Suppressor macrophage (primary cell): Measurements from ENCODE around the gene PRKCD.
A peak's percentile ranks its signal among the peaks of the same experiment; 100 is the strongest.
"Not testable (repeated sequence)": the region's sequence is repeated elsewhere in the genome, so short reads cannot be mapped to it uniquely, and the experiment has no call there.

Experiments used
- DNase-seq, 4 experiments: peaks; one replicate each; pipeline ENCODE4 v3.0.0-alpha.2; 2020 to 2022

PRKCD gene

GRCh38 chr3:53140847-53141845 lies 19.9 kb upstream of the PRKCD start:
- peak; percentile 70 to 89 (median 84) for DNase-seq

DNA sequence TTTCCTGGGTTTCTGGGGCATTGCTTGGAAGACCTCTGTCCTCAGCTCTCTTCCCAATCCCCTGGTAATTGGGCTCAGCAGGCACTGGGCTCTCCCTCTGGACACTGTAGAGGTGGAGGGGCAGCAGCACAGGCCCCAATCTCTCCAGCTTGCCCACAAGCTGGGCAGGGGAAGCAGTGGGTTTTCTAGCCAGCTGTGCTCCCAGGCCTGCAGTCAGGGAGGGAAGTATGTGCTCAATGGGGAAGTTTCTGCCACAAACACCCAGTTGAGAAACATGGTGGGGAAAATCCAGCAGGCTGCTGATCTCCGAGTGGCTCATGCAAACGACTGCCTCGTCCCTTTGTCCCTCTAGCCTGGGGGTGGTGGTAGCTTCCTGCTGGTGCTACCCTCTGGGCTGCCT lies 18.0 kb upstream of the PRKCD start:
- DNase-seq, result peak; percentile 86 to 94 (median 92)

DNA sequence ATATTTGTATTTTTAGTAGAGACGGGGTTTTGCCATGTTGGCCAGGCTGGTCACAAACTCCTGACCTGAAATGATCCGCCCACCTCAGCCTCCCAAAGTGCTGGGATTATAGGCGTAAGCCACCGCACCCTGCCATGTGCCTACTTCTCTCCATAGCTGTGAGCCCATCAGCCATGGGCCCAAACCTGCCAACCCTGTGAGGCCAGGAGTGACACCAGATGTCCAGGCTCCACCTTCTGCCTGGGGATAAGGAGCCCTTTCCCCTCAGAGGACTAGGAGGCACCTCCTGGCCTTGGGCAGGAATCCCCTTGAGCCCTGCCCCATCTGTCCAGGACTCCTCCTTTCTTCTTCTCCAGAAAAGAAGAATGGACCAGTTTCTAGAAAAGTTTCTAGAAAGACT lies 16.6 kb upstream of the PRKCD start:
- no peak for DNase-seq

- no peak for DNase-seq
Observed at GRCh38 chr3:53144862-53145712, 15.9 kb upstream of the PRKCD start.

GRCh38 chr3:53145713-53146080 lies 15.3 kb upstream of the PRKCD start:
- no peak for DNase-seq

DNA sequence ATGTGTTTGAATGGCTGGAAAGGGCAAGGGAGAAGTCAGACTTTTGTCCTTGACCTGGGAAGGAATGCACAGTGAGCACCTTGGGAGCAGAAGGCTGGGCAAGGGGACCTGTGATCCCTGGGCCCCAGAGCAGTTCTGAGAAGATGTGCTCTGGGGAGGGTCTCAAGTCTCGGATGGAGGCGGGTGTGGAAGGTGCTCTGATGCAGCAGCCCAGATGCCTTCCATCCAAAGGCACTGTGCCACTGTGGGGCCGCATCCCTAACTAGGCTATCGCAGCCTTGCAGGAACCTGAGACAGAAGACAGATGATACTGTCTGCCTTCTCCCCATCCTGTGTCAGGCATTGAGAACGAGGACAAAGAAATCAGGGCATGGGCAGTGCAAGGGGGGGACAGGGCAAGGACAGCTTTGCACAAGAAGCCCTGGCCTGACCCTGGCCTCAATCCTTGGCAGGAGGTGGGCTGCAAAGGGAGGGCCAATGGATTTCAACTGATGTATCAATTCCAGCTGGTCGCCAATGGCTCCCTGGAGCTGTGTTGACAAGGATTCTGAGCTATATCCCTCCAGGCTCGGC lies 14.6 kb upstream of the PRKCD start:
- DNase-seq, result no peak

DNA sequence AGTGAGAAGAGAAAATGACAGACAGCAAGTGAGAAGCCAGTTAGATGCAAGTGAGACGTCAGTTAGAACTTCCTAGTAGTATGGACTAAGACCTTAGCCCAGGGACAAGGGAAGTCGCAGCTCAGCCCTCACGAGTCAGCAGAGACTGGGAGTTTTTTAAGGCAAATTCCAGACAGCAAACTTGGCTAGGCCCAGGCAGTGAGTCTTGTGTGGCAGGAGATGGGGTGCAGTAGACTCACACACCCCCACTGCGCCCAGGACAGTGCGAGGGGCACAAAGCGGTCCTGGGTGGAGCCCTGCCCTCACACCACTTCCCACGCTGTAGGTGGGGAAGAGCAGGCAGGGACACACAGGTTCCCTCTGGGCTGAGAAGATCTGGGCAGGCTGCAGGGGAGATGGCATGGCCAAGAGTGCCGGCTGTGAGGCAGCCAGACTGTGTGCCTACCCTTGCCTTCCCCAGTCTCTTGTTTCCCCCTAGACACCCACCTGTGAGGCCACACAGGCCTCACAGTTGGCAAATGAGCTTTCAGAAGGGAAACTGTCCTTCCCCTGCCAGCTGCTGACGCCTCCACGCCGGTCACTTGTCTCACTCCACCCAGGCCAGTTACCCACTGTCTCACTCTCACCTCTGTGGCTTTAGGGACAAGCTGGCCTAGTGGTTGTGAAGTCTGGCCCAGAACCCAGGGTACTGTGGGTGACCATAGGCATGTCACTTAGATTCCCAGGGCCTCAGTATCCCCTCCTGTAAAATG lies 13.7 kb upstream of the PRKCD start:
- peak; percentile 76 to 92 (median 89) for DNase-seq

DNA sequence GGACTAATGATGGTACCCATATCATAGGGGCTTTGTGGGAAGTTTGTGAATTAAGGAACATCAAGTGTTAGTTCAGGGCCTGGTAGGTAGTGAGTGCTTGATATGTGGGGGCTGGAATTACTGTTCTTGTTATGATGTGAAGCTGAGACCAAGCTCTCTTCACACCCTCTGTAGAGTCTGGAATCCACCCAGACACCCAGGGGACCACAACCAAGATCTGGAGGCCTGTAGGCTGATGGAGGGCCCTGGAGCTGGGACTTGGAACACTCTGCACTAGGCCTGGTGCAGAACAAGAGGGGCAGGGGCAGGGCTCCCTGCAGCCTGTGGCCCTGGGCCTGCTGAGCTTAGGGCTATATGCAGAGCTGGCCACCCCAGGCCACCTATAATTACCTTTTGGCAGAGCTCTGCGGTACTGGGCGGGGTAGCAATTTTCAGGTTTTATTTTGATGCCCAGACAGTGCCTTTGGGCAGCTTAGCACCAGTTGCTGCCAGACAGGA lies 13.1 kb upstream of the PRKCD start:
- DNase-seq, result no peak

DNA sequence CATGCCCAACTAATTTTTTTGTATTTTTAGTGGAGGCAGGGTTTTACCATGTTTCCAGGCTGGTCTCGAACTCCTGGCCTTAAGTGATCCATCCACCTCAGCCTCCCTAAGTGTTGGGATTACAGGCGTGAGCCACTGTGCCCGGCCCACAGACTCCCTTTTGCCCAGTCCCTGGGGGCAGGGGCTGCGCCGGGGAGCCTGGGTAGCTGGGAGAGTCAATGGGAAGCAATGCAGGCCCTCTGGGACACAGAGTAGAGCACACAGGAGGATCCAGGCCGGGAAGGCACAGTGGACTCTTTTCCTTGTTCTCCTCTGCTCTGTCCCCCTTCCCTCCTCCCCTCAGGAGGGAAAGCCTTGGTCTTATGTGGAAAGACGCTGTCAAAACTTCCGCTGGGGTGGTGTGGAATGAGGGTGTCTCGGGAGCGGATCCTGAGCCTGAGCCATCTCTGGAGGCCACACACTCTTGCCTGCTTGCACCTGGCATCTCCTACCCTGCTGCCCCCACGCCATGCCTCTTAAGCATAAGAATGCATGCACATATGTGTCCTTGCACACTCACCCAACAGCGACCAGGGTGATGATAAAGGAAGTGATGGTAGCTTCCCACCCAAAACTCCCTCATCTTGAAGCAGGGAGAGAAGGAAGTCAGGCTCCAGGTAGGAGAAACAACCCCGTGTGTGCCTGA lies 11.9 kb upstream of the PRKCD start:
- DNase-seq, result no peak

DNA sequence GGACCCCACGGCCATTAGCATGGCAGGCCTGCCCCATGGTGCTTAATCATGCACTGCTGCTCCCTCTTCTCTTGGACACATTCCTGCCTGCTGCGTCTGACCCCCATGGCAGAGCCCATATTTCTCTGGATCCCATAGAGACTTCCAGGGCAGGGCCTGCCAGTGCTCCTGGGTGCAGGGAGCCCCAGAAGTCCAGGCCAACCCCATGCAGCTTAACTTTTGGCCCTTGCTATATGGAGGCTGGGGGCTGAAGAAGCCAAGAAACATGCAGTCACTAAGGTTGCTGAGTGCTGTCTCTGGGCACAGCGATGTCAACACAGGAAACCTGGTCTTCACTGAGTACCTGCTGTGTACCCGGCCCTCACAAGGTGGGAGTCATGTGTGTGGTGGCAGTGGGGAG lies 11.3 kb upstream of the PRKCD start:
- no peak for DNase-seq

GRCh38 chr3:53150247-53151085 lies 10.5 kb upstream of the PRKCD start:
- peak; percentile 50 to 71 (median 58) for DNase-seq

GRCh38 chr3:53151086-53151438 lies 9.9 kb upstream of the PRKCD start:
- DNase-seq, result not testable (repeated sequence)

DNA sequence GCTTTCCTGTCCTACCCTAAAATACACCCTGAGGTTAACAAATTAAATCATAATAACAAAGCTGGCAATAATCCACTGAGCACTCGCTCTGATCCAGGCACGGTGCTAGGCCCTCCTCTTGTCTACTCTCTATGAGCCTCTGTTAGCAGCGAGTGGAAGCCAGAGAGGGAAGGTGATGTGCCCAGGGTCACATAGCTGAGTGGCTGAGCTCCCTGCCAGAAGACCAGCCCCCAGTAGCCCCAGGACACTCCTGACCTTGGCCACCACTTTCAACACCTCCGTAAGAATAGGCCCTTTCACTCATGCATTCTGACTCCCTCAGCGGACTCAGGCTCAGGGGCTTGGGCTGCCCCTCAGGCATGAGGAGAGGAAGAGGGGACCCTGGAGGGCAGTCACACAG lies 9.5 kb upstream of the PRKCD start:
- DNase-seq, result no peak

DNA sequence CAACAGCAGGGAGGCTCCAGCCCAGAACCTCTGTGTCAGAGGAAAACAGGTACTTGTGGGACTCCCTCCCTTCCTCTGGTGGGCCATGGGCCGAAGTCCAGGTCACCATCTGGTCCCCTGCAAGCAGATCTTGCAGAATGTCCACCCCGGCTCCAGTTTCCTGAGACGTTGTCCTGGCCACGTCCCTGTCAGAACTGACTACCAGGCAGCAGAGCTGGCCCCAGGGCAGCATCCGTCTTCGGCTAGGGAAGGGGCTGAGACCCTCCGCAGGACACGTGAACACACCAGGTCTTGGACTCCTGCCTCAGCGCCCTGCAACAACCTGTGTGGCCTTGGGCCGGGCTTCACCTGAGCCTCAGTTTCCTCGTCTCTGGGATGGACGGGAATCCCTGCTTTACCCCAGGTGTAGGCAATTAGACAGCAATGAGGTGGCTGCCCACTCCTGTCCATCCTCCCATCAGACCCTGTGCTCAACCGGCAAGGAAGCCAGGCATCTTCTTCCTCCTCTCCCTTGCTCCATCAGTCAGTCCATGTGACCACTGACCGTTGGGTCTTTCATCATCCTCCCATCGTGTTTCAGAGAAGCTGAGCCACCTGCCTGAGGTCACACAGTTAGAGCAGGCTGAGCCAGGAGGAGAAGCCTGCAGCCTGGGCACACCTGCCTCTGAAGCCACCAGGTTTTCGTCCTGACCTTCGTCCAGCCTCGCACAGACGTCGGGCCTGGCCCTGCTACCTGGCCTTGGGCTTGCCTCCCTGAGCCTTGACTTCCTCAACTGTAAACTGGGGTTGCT lies 8.9 kb upstream of the PRKCD start:
- DNase-seq, result peak in 2 of 4 experiments; percentile 37 to 41

DNA sequence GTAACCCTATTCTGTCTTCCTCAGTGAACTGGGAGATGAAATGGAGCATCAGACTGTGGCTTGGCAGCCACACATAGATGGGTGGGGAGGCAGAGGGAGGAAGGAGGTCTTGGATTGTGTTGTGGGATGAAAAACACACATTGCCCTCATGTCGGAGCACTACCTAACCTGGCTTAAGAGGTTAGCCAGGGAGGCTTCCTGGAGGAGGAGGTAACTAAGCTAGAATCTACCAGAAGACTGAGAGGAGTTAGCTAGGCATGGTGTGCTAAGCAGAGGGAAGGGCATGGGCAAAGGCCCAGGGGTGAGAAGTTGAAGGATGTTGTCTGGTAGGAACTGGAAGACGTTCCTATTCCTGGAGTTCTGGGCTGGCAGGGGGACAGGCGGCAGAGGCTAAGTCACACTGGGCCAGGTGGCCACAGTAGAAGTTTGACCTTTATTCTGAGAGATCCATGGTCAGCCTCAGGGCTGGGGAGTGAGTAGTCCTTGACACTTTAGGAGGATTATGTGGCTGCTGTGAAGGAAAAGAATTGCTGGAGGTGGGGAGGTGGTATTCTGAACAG lies 7.7 kb upstream of the PRKCD start:
- no peak for DNase-seq

DNA sequence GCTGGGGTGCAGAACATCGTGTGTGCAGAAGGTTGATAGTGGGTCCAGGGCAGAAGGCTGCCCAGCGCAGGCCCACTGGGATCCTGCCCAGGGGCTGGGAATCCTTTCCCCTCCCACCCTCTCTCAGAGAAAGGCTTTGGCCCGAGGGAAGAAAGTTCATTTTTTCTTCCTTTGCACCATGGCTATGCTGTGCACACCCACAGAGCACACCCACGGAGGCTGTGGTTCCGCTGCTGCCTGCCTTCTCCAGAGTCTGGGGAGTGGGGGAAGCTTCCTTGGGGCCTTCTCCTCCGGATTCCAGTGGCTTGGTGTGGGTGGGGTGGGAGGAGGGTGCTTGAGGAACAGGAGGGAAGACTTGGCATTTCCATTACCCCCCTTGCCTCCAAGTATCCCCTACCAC lies 7.0 kb upstream of the PRKCD start:
- DNase-seq, result peak in 3 of 4 experiments; percentile 64 to 82 (median 76)

DNA sequence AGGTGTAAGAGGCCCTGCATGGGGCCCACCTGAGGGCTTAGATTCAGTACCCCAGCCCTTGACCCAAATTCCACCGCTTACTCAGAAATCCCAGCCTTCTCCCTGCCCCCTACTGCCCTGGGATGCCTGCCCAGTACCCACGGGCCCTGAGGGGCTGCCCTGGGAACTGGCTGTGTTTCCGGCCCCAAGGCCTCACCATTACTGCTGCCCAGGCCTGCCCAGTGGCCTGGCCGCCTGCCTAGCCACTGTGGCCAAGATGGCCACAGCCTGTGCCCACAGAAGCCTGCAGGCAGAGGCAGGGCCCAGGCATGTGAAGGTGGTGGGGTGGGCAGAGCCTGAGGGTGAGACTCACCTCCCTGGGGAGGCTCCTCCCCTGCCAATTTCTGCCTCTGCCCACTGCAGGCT lies 6.1 kb upstream of the PRKCD start:
- no peak for DNase-seq

DNA sequence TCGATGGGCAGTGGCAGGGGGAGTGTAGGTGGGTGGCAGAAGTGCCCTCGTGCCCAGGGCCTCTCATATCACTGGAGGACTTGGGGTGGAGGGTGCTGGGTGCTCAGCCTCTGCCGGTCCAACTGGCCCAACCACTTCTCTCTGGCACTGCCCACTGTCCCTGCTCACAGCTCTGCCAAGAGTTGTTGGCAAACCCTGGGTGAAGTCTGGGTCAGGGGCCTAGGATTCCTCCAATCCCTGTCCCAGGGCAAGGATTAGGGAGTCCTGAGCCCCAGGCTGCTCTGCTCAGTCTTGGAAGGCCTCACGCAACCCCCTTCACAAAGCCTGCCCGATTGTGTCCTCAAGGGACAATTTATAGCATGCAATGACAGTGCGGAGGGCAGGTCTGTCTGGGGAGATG lies 5.2 kb upstream of the PRKCD start:
- no peak for DNase-seq

- no peak for DNase-seq
Observed at GRCh38 chr3:53156368-53156834, 4.6 kb upstream of the PRKCD start.
